Activated T-cell treated with anti-CD3 and anti-CD28 coated beads for 4 hours (primary cell): ENCODE results near the gene HPSE.
"Not testable (repeated sequence)": the region's sequence is repeated elsewhere in the genome, so short reads cannot be mapped to it uniquely, and the experiment has no call there.

Source experiments
- DNase-seq: peaks from one replicate; pipeline ENCODE4 v3.0.0-alpha.2; 2020

The HPSE gene

DNA sequence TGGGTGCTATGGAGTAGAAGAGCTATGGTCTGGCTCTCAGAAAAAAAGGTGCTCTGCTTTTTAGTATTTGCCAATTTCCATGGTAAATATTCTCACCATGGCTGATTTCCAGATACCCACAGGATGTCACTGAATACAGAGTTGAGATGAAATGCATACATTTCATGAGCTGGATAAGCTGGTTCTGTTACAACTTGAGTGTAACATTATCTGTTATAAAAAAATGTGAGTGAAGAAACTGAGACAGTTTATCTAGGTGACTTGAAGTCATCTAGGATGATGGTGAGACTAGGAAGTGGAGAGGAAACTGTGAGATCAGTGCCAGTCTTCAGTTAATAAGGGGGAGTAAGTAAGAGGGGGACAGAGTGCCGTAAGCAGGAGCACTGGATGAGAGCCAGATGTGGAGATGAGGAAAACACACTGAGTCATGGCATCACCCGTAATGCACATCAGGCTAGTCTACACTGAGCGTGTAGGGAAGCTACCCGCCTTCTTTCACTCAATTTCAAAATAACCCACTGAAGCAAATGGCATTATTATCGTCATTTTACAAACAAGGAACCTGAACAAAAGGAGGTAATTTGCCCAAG lies 5.0 kb downstream of the HPSE start:
- DNase-seq, result no peak

GRCh38 chr4:83328521-83329187 lies 6.0 kb downstream of the HPSE start:
- DNase-seq, result no peak

- no peak for DNase-seq
Observed at GRCh38 chr4:83326546-83326945, 8.1 kb downstream of the HPSE start.

DNA sequence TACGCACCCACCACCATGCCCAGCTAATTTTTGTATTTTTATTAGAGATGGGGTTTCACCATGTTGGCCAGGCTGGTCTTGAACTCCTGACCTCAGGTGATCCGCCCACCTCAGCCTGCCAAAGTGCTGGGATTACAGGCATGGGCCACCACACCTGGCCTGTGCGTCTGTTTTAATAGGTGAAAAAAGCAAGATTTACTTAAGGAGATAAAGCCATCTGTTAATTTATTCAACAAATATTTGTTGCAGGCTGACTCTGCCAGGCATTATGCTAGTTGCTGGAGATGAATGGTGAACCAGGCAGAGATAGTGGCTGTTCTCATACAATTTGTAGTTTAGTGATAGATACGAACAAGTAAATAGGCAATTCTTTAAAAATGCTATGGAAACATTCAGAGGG lies 9.3 kb downstream of the HPSE start:
- DNase-seq, result not testable (repeated sequence)

GRCh38 chr4:83323136-83323535 lies 11.5 kb downstream of the HPSE start:
- DNase-seq, result no peak

GRCh38 chr4:83320548-83320947 lies 14.1 kb downstream of the HPSE start:
- no peak for DNase-seq

- DNase-seq, result no peak
Observed at GRCh38 chr4:83318666-83319065, 16.0 kb downstream of the HPSE start.

DNA sequence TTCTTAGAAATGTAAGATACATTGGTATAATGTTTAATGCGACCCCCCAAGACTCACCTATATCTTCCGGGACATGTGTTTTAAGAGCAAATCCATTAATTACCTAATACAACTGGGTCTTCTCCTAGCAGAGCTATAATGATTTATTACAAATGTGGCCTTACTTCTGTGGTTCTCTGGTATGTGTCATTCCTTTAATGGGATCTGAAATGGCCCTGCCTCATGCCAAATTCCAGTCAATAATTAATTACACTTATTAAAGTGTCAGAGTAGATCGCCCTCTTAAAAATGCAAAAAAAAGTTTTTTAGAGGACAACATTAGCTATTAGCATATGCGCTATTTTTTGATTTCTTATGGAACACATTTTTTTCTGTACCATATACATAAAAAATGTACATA lies 17.0 kb downstream of the HPSE start:
- DNase-seq, result no peak

- DNase-seq, result no peak
Observed at GRCh38 chr4:83316459-83317165, 18.0 kb downstream of the HPSE start.

- no peak for DNase-seq
Observed at GRCh38 chr4:83315341-83315870, 19.2 kb downstream of the HPSE start.

GRCh38 chr4:83308672-83309071 lies 26.0 kb downstream of the HPSE start:
- no peak for DNase-seq

DNA sequence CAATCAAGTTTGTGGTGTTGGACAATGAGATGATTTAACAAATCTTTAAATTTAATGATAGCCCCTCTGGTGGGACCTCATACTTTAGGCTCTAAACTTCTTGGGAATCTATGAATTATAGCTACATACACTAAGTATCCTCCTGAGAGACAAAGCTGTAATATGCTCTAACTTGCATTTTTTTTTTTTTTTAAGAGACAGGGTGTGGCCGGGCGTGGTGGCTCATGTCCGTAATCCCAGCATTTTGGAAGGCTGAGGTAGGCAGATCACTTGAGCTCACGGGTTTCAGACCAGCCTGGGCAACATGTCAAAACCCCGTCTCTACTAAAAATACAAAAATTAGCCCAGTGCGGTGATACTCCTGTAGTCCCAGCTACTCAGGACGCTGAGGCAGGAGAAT lies 26.7 kb downstream of the HPSE start:
- DNase-seq, result no peak

DNA sequence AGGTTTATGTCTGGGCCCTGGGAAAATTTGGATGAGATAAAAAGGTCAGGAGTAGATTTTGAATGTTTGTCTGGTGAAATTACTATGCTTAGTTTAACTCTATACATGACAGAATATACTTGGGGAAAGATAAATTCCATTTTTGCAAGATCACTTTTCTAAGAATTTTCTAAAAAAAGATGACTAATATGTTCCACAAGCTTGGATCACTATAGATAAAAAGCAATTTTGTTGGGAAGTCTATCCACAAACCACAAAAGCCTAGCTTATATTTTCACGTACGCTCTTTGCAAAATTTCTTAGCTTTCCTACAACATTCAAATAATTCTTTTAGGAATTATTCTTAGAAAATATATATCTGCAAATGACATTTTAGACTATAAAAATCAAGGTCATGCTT lies 29.5 kb downstream of the HPSE start:
- DNase-seq, result no peak

- DNase-seq, result no peak
Observed at GRCh38 chr4:83297548-83298260, 36.9 kb downstream of the HPSE start.

DNA sequence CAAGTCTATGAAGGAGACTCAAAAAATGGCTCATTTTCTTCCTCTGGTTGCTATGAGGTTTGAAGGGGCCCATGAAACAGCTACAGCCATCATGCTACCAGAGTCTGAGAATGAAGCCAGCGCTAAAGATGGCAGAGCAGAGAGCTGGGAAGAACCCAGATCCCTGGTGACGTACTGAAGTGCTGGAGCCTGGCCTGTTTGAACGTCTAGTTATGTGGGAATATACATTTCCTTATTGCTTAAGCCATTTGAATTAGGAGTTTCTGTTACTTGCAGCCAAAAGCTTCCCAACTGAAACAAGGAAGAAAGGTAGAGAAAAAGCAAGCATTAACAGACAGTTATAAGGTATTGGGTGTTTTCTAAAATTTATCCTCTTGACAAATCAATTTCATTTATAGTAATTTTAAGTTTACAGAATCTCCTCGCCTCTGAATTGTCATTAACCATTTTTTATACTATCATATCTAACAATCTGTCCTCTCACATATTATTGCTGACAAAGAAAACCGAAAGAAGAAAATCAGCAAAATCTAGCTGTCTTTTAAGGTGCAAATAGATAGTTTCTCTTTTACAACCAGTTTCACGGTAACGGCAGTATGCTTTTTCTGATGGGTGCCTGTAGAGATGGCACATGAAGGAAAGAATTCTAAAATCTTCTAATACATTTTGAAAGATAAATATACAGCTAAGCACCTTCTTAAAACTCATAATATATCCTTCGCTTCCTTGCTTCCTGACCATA lies 41.2 kb downstream of the HPSE start:
- no peak for DNase-seq

DNA sequence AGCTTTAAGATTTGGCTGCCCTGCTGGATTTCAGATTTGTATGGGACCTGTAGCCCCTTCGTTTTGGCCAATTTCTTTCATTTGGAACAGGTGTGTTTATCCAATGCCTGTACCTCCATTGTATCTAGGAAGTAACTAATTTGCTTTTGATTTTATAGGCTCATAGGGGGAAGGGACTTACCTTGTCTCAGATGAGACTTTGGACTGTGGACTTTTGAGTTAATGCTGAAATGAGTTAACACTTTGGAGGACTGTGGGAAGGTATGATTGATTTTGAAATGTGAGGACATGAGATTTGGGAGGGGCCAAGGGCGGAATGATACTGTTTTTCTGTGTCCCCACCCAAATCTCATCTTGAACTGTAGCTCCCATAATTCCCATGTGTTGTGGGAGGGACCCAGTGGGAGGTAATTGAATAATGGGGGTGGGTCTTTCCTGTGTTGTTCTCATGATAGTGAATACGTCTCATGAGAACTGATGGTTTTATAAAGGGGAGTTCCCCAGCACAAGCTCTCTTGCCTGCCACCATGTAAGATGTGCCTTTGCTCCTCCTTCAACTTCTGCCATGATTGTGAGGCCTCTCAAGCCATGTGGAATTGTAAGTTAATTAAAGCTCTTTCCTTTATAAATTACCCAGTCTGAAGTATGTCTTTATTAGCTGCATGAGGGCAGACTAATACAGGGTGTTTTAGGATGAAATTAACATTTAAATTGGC lies 44.4 kb downstream of the HPSE start:
- DNase-seq, result not testable (repeated sequence)

GRCh38 chr4:83288381-83288780 lies 46.3 kb downstream of the HPSE start:
- DNase-seq, result not testable (repeated sequence)

DNA sequence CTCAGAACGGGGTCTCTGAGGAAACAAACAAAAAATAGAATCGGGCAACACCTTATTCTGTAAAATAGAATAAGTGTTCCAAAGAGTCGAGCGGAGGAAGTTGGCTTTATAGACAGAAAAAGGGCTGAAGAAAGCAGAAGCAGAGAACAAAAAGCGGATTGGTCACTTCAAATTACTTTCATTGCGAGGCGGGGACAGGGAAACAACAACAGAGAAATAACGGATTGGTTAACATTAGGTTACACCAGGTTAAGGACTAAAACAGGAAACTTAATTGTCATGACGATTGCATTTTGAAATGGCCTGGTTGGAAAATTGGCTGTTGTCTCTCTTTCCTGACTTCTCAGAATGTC lies 49.6 kb downstream of the HPSE start:
- DNase-seq, result no peak

- DNase-seq, result peak; percentile 93
Observed at GRCh38 chr4:83284193-83285054, 50.2 kb downstream of the HPSE start, which contains the start of gene COQ2. Gene COQ2 (minus strand): TSS chr4:83284798. CDS start chr4:83284764, 34 bp downstream.

- no peak for DNase-seq
Observed at GRCh38 chr4:83283181-83283580, 51.5 kb downstream of the HPSE start.

GRCh38 chr4:83282049-83282535 lies 52.6 kb downstream of the HPSE start:
- DNase-seq, result peak; percentile 66
